K562 (cell line): ENCODE measurements around the gene TRDN. TPM values are rescaled to one million over a fixed set of nuclear protein-coding genes. Genes with fewer than 3 reads are reported as not detected.

Experiments
- ATAC-seq: fragments of 200-7000 bp; cut with Tn5 transposase; 3 replicates; pipeline ENCODE4 v1.9.1; 2020; ENCODE audit warnings: moderate library complexity
- BruUV-seq: library from RNA; stranded (reverse); fragments of 400-500 nt; replicated peaks from 2 replicates; lab custom pipeline; 2021; lab: Mats Ljungman, UMichigan
- CTCF ChIA-PET: fragments of 300-600 bp; formaldehyde crosslinking; extraction: SDS; loops from one replicate; lab custom pipeline; 2021; ENCODE audit warnings: low intra/inter-chr PET ratio; lab: Yijun Ruan, JAX
- POLR2A ChIA-PET: fragments of 300-600, 350-650 bp; sonication (Branson Sonifier 250); formaldehyde crosslinking; extraction: SDS; loops from one replicate; lab custom pipeline; 2021; ENCODE audit warnings: antibody characterized with exemption, inconsistent platforms; lab: Yijun Ruan, JAX
- DNase-seq, 4 experiments: peaks; one replicate each; pipeline versions ENCODE4 v3.0.0 to v3.0.0-alpha.2; 2011 to 2018; ENCODE audit warnings: low spot score in 3 of 4, mixed read lengths in 3 of 4; ENCODE audit errors: extremely low read depth in 1 of 4
- FAIRE-seq: peaks from 2 replicates; lab custom pipeline; 2011; peaks lifted over from hg19 to GRCh38; lab: Jason Lieb, UNC
- H2AFZ ChIP-seq: 2 replicates; pipeline ENCODE4 v1.6.0; 2011; ENCODE audit warnings: low read depth, low read length, control low read depth, inconsistent platforms
- H3K27ac ChIP-seq: fragments of 200-600 bp; 3 replicates; pipeline ENCODE4 v1.8.0; 2011; ENCODE audit warnings: low read depth, mild to moderate bottlenecking, control low read depth, inconsistent platforms, low read length, moderate library complexity, mixed read lengths; ENCODE audit errors: extremely low read depth
- H3K27me3 ChIP-seq, 2 experiments: fragments of 300-600 bp in 1 of 2; 2 replicates in 1 of 2; 3 replicates in 1 of 2; pipeline versions ENCODE4 v1.6.0 to v1.8.0; 2011; ENCODE audit warnings: inconsistent platforms in 2 of 2, low read length in 2 of 2, mild to moderate bottlenecking in 1 of 2, mixed read lengths in 1 of 2, moderate library complexity in 1 of 2; ENCODE audit not compliant: control insufficient read depth in 2 of 2, insufficient read depth in 2 of 2
- H3K36me3 ChIP-seq: fragments of 300-600 bp; 3 replicates; pipeline ENCODE4 v1.8.0; 2011; ENCODE audit warnings: mild to moderate bottlenecking, low read length, inconsistent platforms; ENCODE audit not compliant: control insufficient read depth, insufficient read depth
- H3K4me1 ChIP-seq, 2 experiments: fragments of 200-600 bp in 1 of 2; replicated peaks in 1 of 2; 2 replicates in 1 of 2; 3 replicates in 1 of 2; pipeline versions ENCODE4 v1.5.1 to v1.8.0; 2011; ENCODE audit warnings: inconsistent platforms in 2 of 2, low read length in 2 of 2, mild to moderate bottlenecking in 1 of 2, mixed read lengths in 1 of 2, moderate library complexity in 1 of 2; ENCODE audit not compliant: control insufficient read depth in 2 of 2, insufficient read depth in 2 of 2
- H3K4me2 ChIP-seq: 2 replicates; pipeline ENCODE4 v1.6.1; 2011; ENCODE audit warnings: low read length, control low read depth, inconsistent platforms, mixed read lengths; ENCODE audit not compliant: insufficient read depth
- H3K4me3 ChIP-seq: fragments of 200-600 bp; sonication (generic), shearing (Covaris generic); 2 replicates; pipeline ENCODE4 v1.5.1; 2016; ENCODE audit warnings: control low read depth, inconsistent platforms
- H3K79me2 ChIP-seq: fragments of 200-600 bp; 3 replicates; pipeline ENCODE4 v1.8.0; 2011; ENCODE audit warnings: low read length, inconsistent platforms; ENCODE audit not compliant: control insufficient read depth, insufficient read depth
- H3K9ac ChIP-seq, 2 experiments: 2 replicates each; pipeline versions ENCODE4 v1.6.0 to v1.6.1; 2011; ENCODE audit warnings: low read depth in 2 of 2, low read length in 2 of 2, control low read depth in 1 of 2, inconsistent platforms in 1 of 2, mild to moderate bottlenecking in 1 of 2, mixed read lengths in 1 of 2; ENCODE audit not compliant: insufficient read depth in 1 of 2
- H3K9me1 ChIP-seq: one replicate; pipeline ENCODE4 v1.6.0; 2011; ENCODE audit warnings: inconsistent platforms, mild to moderate bottlenecking, low read length, moderate library complexity; ENCODE audit not compliant: control insufficient read depth, insufficient read depth
- H3K9me3 ChIP-seq: replicated peaks from 2 replicates; pipeline ENCODE4 v1.5.1; 2011; ENCODE audit warnings: low read depth, low read length, inconsistent platforms; ENCODE audit not compliant: control insufficient read depth, insufficient read depth
- H4K20me1 ChIP-seq: replicated peaks from 2 replicates; pipeline ENCODE4 v1.6.1; 2011; ENCODE audit warnings: low read length, inconsistent platforms, mixed read lengths; ENCODE audit not compliant: control insufficient read depth, insufficient read depth
- ARHGAP35 ChIP-seq: fragments of 450-650 bp; IDR thresholded peaks from 2 replicates; pipeline ENCODE4 v1.6.1; 2018; ENCODE audit not compliant: partially characterized antibody
- BRD4 ChIP-seq: fragments of 200-600 bp; sonication (generic); IDR thresholded peaks from 2 replicates; pipeline ENCODE4 v1.6.1; 2017; ENCODE audit warnings: inconsistent platforms
- ELK3 ChIP-seq: fragments of 450-650 bp; formaldehyde crosslinking; IDR thresholded peaks from 2 replicates; pipeline ENCODE4 v1.4.0; 2020; ENCODE audit warnings: mild to moderate bottlenecking
- LARP7 ChIP-seq: fragments of 450-650 bp; IDR thresholded peaks from 2 replicates; pipeline ENCODE4 v1.6.1; 2016
- MLX ChIP-seq, 2 experiments: fragments of 450-650 bp in 1 of 2; sonication (generic) in 1 of 2; formaldehyde crosslinking; conservative IDR thresholded peaks; 2 replicates each; pipeline versions ENCODE4 v1.4.0 to v1.8.1; 2020 to 2022; ENCODE audit warnings: mild to moderate bottlenecking in 1 of 2, missing genetic modification reagents in 1 of 2
- MYC ChIP-seq, 2 experiments: fragments of 250-450 bp in 1 of 2; sonication (Bioruptor Pico) in 1 of 2; IDR thresholded peaks; 2 replicates each; pipeline versions ENCODE4 v1.5.1 to v1.6.1; 2012 to 2021; ENCODE audit warnings: low read depth in 2 of 2, borderline replicate concordance in 1 of 2, improper control_type of control experiment in 1 of 2, low read length in 1 of 2, mild to moderate bottlenecking in 1 of 2, moderate library complexity in 1 of 2
- NFRKB ChIP-seq: fragments of 450-650 bp; IDR thresholded peaks from 2 replicates; pipeline ENCODE4 v1.6.1; 2016; ENCODE audit warnings: low read depth
- PHF8 ChIP-seq: fragments of 200-600 bp; sonication (generic); IDR thresholded peaks from 2 replicates; pipeline ENCODE4 v1.6.1; 2012; ENCODE audit warnings: mixed run types, mild to moderate bottlenecking, inconsistent platforms, low read length, moderate library complexity, borderline replicate concordance
- PPARD ChIP-seq: fragments of 250-450 bp; sonication (Bioruptor Pico); IDR thresholded peaks from 2 replicates; pipeline ENCODE4 v1.8.0; 2022; ENCODE audit warnings: inconsistent platforms, mild to moderate bottlenecking, moderate library complexity
- SMARCA5 ChIP-seq: fragments of 450-650 bp; IDR thresholded peaks from 2 replicates; pipeline ENCODE4 v1.6.1; 2016
- SP1 ChIP-seq: sonication (generic); formaldehyde crosslinking; IDR thresholded peaks from 2 replicates; pipeline ENCODE4 v1.8.1; 2022; ENCODE audit warnings: mild to moderate bottlenecking, missing genetic modification reagents
- TCF7L2 ChIP-seq: fragments of 150-350 bp; IDR thresholded peaks from 2 replicates; pipeline ENCODE4 v1.6.1; 2016; ENCODE audit warnings: low read depth, mild to moderate bottlenecking, low read length, moderate library complexity
- TRIM25 ChIP-seq: fragments of 450-650 bp; IDR thresholded peaks from 2 replicates; pipeline ENCODE4 v1.7.0; 2016; ENCODE audit warnings: borderline replicate concordance
- ZBTB34 ChIP-seq: fragments of 250-450 bp; sonication (Bioruptor Pico); IDR thresholded peaks from 2 replicates; pipeline ENCODE4 v1.8.0; 2021; ENCODE audit warnings: mild to moderate bottlenecking, moderate library complexity
- ZNF174 ChIP-seq: fragments of 250-450 bp; sonication (Bioruptor Pico); IDR thresholded peaks from 2 replicates; pipeline ENCODE4 v1.4.0; 2020; ENCODE audit warnings: mild to moderate bottlenecking
- ZNF212 ChIP-seq: fragments of 450-650 bp; formaldehyde crosslinking; IDR thresholded peaks from 2 replicates; pipeline ENCODE4 v1.4.0; 2020; ENCODE audit warnings: mild to moderate bottlenecking
- ZNF384 ChIP-seq: IDR thresholded peaks from 2 replicates; pipeline ENCODE4 v1.6.1; 2012; ENCODE audit warnings: low read depth, low read length, improper control_type of control experiment
- WGBS: fragments of 100-300 bp; shearing (Covaris generic); methylation state at CpG from one replicate; pipeline ENCODE4 v1.1.6; 2016; ENCODE audit warnings: low coverage, mixed read lengths; ENCODE audit not compliant: insufficient coverage; ENCODE audit errors: missing lambda C conversion rate; 5-methylcytosine and 5-hydroxymethylcytosine counted together
- in situ Hi-C: fragments of 300-500 bp; cut with MboI; formaldehyde crosslinking; loops from 4 replicates; pipeline ENCODE4 v1.15.0; 2018; ENCODE audit warnings: inconsistent platforms, mixed read lengths
- intact Hi-C: fragments of 100-400 bp; cut with micrococcal nuclease; formaldehyde crosslinking; loops from 2 replicates; pipeline ENCODE4 v1.14.2; 2022
- polyA plus RNA-seq, 8 experiments: library from polyadenylated mRNA; depleted of rRNA in 4 of 8; stranded (reverse) in 5 of 8; unstranded in 3 of 8; fragments of >200 nt; fragmentation: Nextera tagmentation in 2 of 8; fragmentation: Illumina TruSeq in 1 of 8; extraction: Ambion mirVana in 2 of 8; extraction: Trizol in 1 of 8; gene quantifications; 2 replicates each; pipeline versions ENCODE4 v1.2.1 to v1.2.3, GENCODE V29; 2011 to 2014; ENCODE audit warnings: inconsistent platforms in 1 of 8, missing spikeins in 1 of 8
- total RNA-seq, 7 experiments: library from RNA; depleted of rRNA in 6 of 7; stranded (reverse); fragments of >200 nt in 6 of 7; fragmentation: Illumina TruSeq in 2 of 7; extraction: Trizol in 2 of 7; gene quantifications; 2 replicates each; pipeline versions ENCODE4 v1.2.1 to v1.2.3, GENCODE V29; 2011 to 2021; ENCODE audit warnings: low replicate concordance in 1 of 7

TRDN gene
- total and polyA plus RNA-seq, 9 of the 15 experiments (the other 6 are each of a cell fraction or from before 2014, with no cell fraction given): 0.05 to 0.50 (median 0.16) TPM

GRCh38 chr6:123625696-123626095 is 11.1 kb downstream of the TRDN start:
- in situ Hi-C loops: no loop called here
- CTCF ChIA-PET: no interaction called here

GRCh38 chr6:123622780-123623179 is 14.0 kb downstream of the TRDN start:
- ATAC-seq: no peak
- no peak overlapping the region for H3K9ac ChIP-seq
- DNase-seq: no peak
- no peak overlapping the region for H2AFZ ChIP-seq
- H3K27ac ChIP-seq: no peak overlapping the region
- intact Hi-C loops (no loop called here), in situ Hi-C loops (no loop called here)
- no peaks in the 10 kb centered on the region for H3K9me3 ChIP-seq
- ChIA-PET POLR2A (no interaction called here), CTCF (no interaction called here)
- FAIRE-seq: no peak
- no peaks in the 10 kb centered on the region for H3K9me1 ChIP-seq
- no peaks in the 10 kb centered on the region for H3K79me2 ChIP-seq
- H3K27me3 ChIP-seq: no peaks in the 10 kb centered on the region
- H4K20me1 ChIP-seq: no peaks in the 10 kb centered on the region
- 14% methylated on average over 1 of the region's 1 CpG for WGBS
- no peaks in the 10 kb centered on the region for H3K4me1 ChIP-seq
- no peak overlapping the region for H3K4me3 ChIP-seq
- H3K4me2 ChIP-seq: no peak overlapping the region
- BruUV-seq: no TSS peak
- no peaks in the 10 kb centered on the region for H3K36me3 ChIP-seq
- no peak for TF ChIP-seq ZBTB34 (CRISPR knock-in tag)
- no peak for TF ChIP-seq PPARD (CRISPR knock-in tag)
- no peak for TF ChIP-seq TRIM25
- no peak for TF ChIP-seq ARHGAP35
- TF ChIP-seq ZNF384: no peak
- no peak for TF ChIP-seq BRD4
- no peak for TF ChIP-seq ELK3 (CRISPR knock-in tag)

More at GRCh38 chr6:123625696-123626095, 11.1 kb downstream of the TRDN start:
- Histone ChIP-seq H2AFZ (no peak overlapping the region), H4K20me1 (no peaks in the 10 kb centered on the region), H3K27ac (no peak overlapping the region), H3K9me1 (no peaks in the 10 kb centered on the region), H3K27me3 (no peaks in the 10 kb centered on the region), H3K36me3 (no peaks in the 10 kb centered on the region), H3K4me2 (no peak overlapping the region), H3K79me2 (no peaks in the 10 kb centered on the region), H3K9me3 (no peaks in the 10 kb centered on the region), H3K9ac (no peak overlapping the region), H3K4me3 (no peak overlapping the region), H3K4me1 (no peaks in the 10 kb centered on the region)
- POLR2A ChIA-PET: no interaction called here
- no peak for FAIRE-seq
- DNase-seq: no peak
- intact Hi-C loops: no loop called here
- ATAC-seq: no peak
- TF ChIP-seq SMARCA5 (no peak), PHF8 (no peak), MYC (IDR thresholded peaks at IDR 0.05; ENCODE audit: low read depth, low read length) (no peak), MYC (CRISPR knock-in tag; IDR thresholded peaks at IDR 0.05; ENCODE audit: borderline replicate concordance, low read depth) (no peak), SP1 (CRISPR knock-in tag) (no peak), NFRKB (no peak), LARP7 (no peak), ZNF212 (CRISPR knock-in tag) (no peak), MLX (CRISPR knock-in tag; conservative IDR thresholded peaks at IDR 0.05) (no peak), TCF7L2 (no peak), ZNF174 (no peak)
- WGBS: 5% methylated on average over 1 of the region's 1 CpG
- BruUV-seq: no TSS peak
